CD4-positive, CD25-positive, alpha-beta regulatory T cell (primary cell): Measurements from ENCODE around the gene ZIM2. TPM values are rescaled to one million over a fixed set of nuclear protein-coding genes. Genes with fewer than 3 reads are reported as not detected.
"Not testable (repeated sequence)": the region's sequence is repeated elsewhere in the genome, so short reads cannot be mapped to it uniquely, and the experiment has no call there.

Experiments
- ATAC-seq, 2 donors: fragments of 150-1000 bp; cut with Tn5 transposase; one replicate each; pipeline ENCODE4 v1.10.0; 2021; ENCODE audit warnings: low read depth in 2 of 2, moderate number of reproducible peaks in 2 of 2, moderate library complexity in 1 of 2
- DNase-seq, 3 donors: peaks; one replicate each; pipeline versions ENCODE4 v3.0.0 to v3.0.0-alpha.2; 2012 to 2022; ENCODE audit warnings: mixed read lengths in 1 of 3
- H3K27ac ChIP-seq: one replicate; pipeline ENCODE4 v1.7.0; 2013; ENCODE audit warnings: mild to moderate bottlenecking, low read length; ENCODE audit not compliant: insufficient read depth, poor library complexity, severe bottlenecking
- H3K27me3 ChIP-seq: one replicate; pipeline ENCODE4 v1.7.0; 2013; ENCODE audit warnings: low read length; ENCODE audit not compliant: control insufficient read depth, insufficient read depth
- H3K36me3 ChIP-seq: one replicate; pipeline ENCODE4 v1.7.0; 2013; ENCODE audit warnings: mild to moderate bottlenecking, low read length, moderate library complexity; ENCODE audit not compliant: control insufficient read depth, insufficient read depth
- H3K4me1 ChIP-seq: 2 replicates; pipeline ENCODE4 v1.7.0; 2013; ENCODE audit warnings: mild to moderate bottlenecking, low read length; ENCODE audit not compliant: insufficient read depth, control insufficient read depth, poor library complexity, severe bottlenecking
- H3K4me3 ChIP-seq: one replicate; pipeline ENCODE4 v1.7.0; 2013; ENCODE audit warnings: low read depth, mild to moderate bottlenecking, low read length, moderate library complexity
- H3K9me3 ChIP-seq, 2 experiments: 1 replicate in 1 of 2; 2 replicates in 1 of 2; pipeline ENCODE4 v1.7.0; 2013; ENCODE audit warnings: low read length in 2 of 2, mild to moderate bottlenecking in 1 of 2, moderate library complexity in 1 of 2; ENCODE audit not compliant: control insufficient read depth in 2 of 2
- H3K27ac Mint-ChIP-seq, 3 donors: one replicate each; pipeline ENCODE4 v1.8.0; 2020 to 2022; ENCODE audit warnings: mild to moderate bottlenecking in 3 of 3, mixed read lengths in 3 of 3, moderate library complexity in 2 of 3
- H3K27me3 Mint-ChIP-seq: one replicate; pipeline ENCODE4 v1.8.0; 2022; ENCODE audit warnings: mild to moderate bottlenecking, mixed read lengths
- H3K36me3 Mint-ChIP-seq: one replicate; pipeline ENCODE4 v1.8.0; 2020; ENCODE audit warnings: mixed read lengths
- H3K4me1 Mint-ChIP-seq, 4 donors: one replicate each; pipeline ENCODE4 v1.8.0; 2020 to 2022; ENCODE audit warnings: mixed read lengths in 4 of 4, mild to moderate bottlenecking in 1 of 4
- H3K4me3 Mint-ChIP-seq, 4 donors: one replicate each; pipeline ENCODE4 v1.8.0; 2020 to 2022; ENCODE audit warnings: mild to moderate bottlenecking in 4 of 4, mixed read lengths in 4 of 4, moderate library complexity in 3 of 4
- H3K9me3 Mint-ChIP-seq, 7 donors: one replicate each; pipeline ENCODE4 v1.8.0; 2020 to 2022; ENCODE audit warnings: mixed read lengths in 7 of 7, mild to moderate bottlenecking in 3 of 7, moderate library complexity in 2 of 7
- polyA plus RNA-seq, 4 donors: library from polyadenylated mRNA; unstranded; fragments of 300-500 nt; fragmentation: Illumina TruSeq; gene quantifications; one replicate each; pipeline ENCODE4 v1.2.3, GENCODE V29; 2021
- total RNA-seq: library from RNA; stranded (reverse); gene quantifications from one replicate; pipeline ENCODE4 v1.2.3, GENCODE V29; 2022

The ZIM2 gene
- total and polyA plus RNA-seq, 5 donors from 2014 or later, result not detected

- Mint-ChIP-seq H3K9me3 (peaks cover 5 to 55% (median 24%) of the 10 kb centered on the region in 7 donors), H3K27ac (no peak overlapping the region), H3K27me3 (no peaks in the 10 kb centered on the region), H3K4me3 (no peak overlapping the region), H3K4me1 (no peaks in the 10 kb centered on the region), H3K36me3 (no peaks in the 10 kb centered on the region)
- no peak for DNase-seq
- Histone ChIP-seq H3K27ac (no peak overlapping the region), H3K4me3 (no peak overlapping the region), H3K9me3 (peaks cover 18 to 57% of the 10 kb centered on the region in 2 experiments), H3K36me3 (no peaks in the 10 kb centered on the region), H3K4me1 (no peaks in the 10 kb centered on the region), H3K27me3 (no peaks in the 10 kb centered on the region)
- ATAC-seq, result no peak
These were observed 33.0 kb upstream of the ZIM2 start for GRCh38 chr19:56873493-56873892.

- Mint-ChIP-seq H3K9me3 (peaks cover 5 to 49% (median 24%) of the 10 kb centered on the region in 7 donors), H3K4me3 (no peak overlapping the region), H3K27ac (no peak overlapping the region), H3K4me1 (no peaks in the 10 kb centered on the region), H3K27me3 (no peaks in the 10 kb centered on the region), H3K36me3 (no peaks in the 10 kb centered on the region)
- no peaks in the 10 kb centered on the region for H3K27me3 ChIP-seq
- H3K27ac ChIP-seq, result no peak overlapping the region
- ATAC-seq, result no peak
- DNase-seq, result no peak
- peaks cover 31 to 39% of the 10 kb centered on the region in 2 experiments for H3K9me3 ChIP-seq
- H3K4me1 ChIP-seq, result no peaks in the 10 kb centered on the region
- no peaks in the 10 kb centered on the region for H3K36me3 ChIP-seq
- H3K4me3 ChIP-seq, result no peak overlapping the region
These were observed 29.4 kb upstream of the ZIM2 start for GRCh38 chr19:56869886-56870285.

GRCh38 chr19:56868446-56868845, 27.9 kb upstream of the ZIM2 start:
- peaks cover 30 to 41% of the 10 kb centered on the region in 2 experiments for H3K9me3 ChIP-seq
- no peaks in the 10 kb centered on the region for H3K36me3 ChIP-seq
- H3K9me3 Mint-ChIP-seq, result peaks cover 4 to 53% (median 25%) of the 10 kb centered on the region in 7 donors
- H3K27ac Mint-ChIP-seq, result no peak overlapping the region
- no peak for ATAC-seq
- H3K4me1 Mint-ChIP-seq, result no peaks in the 10 kb centered on the region
- no peaks in the 10 kb centered on the region for H3K36me3 Mint-ChIP-seq
- no peak overlapping the region for H3K4me3 ChIP-seq
- DNase-seq, result no peak
- no peaks in the 10 kb centered on the region for H3K27me3 Mint-ChIP-seq
- no peaks in the 10 kb centered on the region for H3K27me3 ChIP-seq
- no peak overlapping the region for H3K4me3 Mint-ChIP-seq
- no peak overlapping the region for H3K27ac ChIP-seq
- H3K4me1 ChIP-seq, result no peaks in the 10 kb centered on the region

- Histone ChIP-seq H3K27ac (no peak overlapping the region), H3K4me1 (no peaks in the 10 kb centered on the region), H3K36me3 (no peaks in the 10 kb centered on the region), H3K9me3 (peaks cover 28 to 49% of the 10 kb centered on the region in 2 experiments), H3K4me3 (no peak overlapping the region), H3K27me3 (no peaks in the 10 kb centered on the region)
- Mint-ChIP-seq H3K27ac (no peak overlapping the region), H3K4me1 (no peaks in the 10 kb centered on the region), H3K36me3 (no peaks in the 10 kb centered on the region), H3K27me3 (no peaks in the 10 kb centered on the region), H3K9me3 (peaks cover 0 to 48% (median 22%) of the 10 kb centered on the region in 7 donors), H3K4me3 (no peak overlapping the region)
- ATAC-seq (no peak), DNase-seq (no peak)
These were observed 26.0 kb upstream of the ZIM2 start for GRCh38 chr19:56866538-56866937.

GRCh38 chr19:56864443-56865125, 24.1 kb upstream of the ZIM2 start:
- Histone ChIP-seq H3K36me3 (no peaks in the 10 kb centered on the region), H3K4me3 (no peak overlapping the region), H3K27ac (no peak overlapping the region), H3K27me3 (no peaks in the 10 kb centered on the region), H3K9me3 (peaks cover 27 to 42% of the 10 kb centered on the region in 2 experiments), H3K4me1 (no peaks in the 10 kb centered on the region)
- H3K9me3 Mint-ChIP-seq, result peaks cover 1 to 38% (median 19%) of the 10 kb centered on the region in 7 donors
- H3K4me1 Mint-ChIP-seq, result no peaks in the 10 kb centered on the region
- no peaks in the 10 kb centered on the region for H3K36me3 Mint-ChIP-seq
- no peaks in the 10 kb centered on the region for H3K27me3 Mint-ChIP-seq
- DNase-seq, result no peak
- no peak for ATAC-seq
- H3K27ac Mint-ChIP-seq, result no peak overlapping the region
- H3K4me3 Mint-ChIP-seq, result no peak overlapping the region

GRCh38 chr19:56862741-56863140, 22.2 kb upstream of the ZIM2 start:
- ATAC-seq, result no peak
- Histone ChIP-seq H3K9me3 (peaks cover 20 to 32% of the 10 kb centered on the region in 2 experiments), H3K36me3 (no peaks in the 10 kb centered on the region), H3K4me1 (no peaks in the 10 kb centered on the region), H3K27me3 (no peaks in the 10 kb centered on the region), H3K4me3 (no peak overlapping the region), H3K27ac (no peak overlapping the region)
- no peaks in the 10 kb centered on the region for H3K36me3 Mint-ChIP-seq
- no peak overlapping the region for H3K27ac Mint-ChIP-seq
- no peaks in the 10 kb centered on the region for H3K4me1 Mint-ChIP-seq
- no peak for DNase-seq
- H3K9me3 Mint-ChIP-seq, result peaks cover 3 to 48% (median 20%) of the 10 kb centered on the region in 7 donors
- H3K4me3 Mint-ChIP-seq, result no peak overlapping the region
- H3K27me3 Mint-ChIP-seq, result no peaks in the 10 kb centered on the region

- peaks cover 15 to 29% of the 10 kb centered on the region in 2 experiments for H3K9me3 ChIP-seq
- H3K4me3 ChIP-seq, DNase-seq, H3K36me3 Mint-ChIP-seq, H3K4me1 Mint-ChIP-seq, H3K27me3 Mint-ChIP-seq, H3K27ac Mint-ChIP-seq, H3K36me3 ChIP-seq, H3K4me3 Mint-ChIP-seq, H3K27ac ChIP-seq, ATAC-seq, H3K27me3 ChIP-seq, H3K4me1 ChIP-seq: not testable (repeated sequence)
- peaks cover 3 to 53% (median 18%) of the 10 kb centered on the region in 7 donors for H3K9me3 Mint-ChIP-seq
These were observed 19.9 kb upstream of the ZIM2 start for GRCh38 chr19:56860409-56860808.

- no peaks in the 10 kb centered on the region for H3K36me3 Mint-ChIP-seq
- H3K27ac Mint-ChIP-seq, result no peak overlapping the region
- ATAC-seq (no peak), DNase-seq (no peak)
- no peak overlapping the region for H3K4me3 Mint-ChIP-seq
- no peaks in the 10 kb centered on the region for H3K4me1 Mint-ChIP-seq
- Histone ChIP-seq H3K36me3 (no peaks in the 10 kb centered on the region), H3K9me3 (peaks cover 7 to 9% of the 10 kb centered on the region in 2 experiments), H3K4me3 (no peak overlapping the region), H3K4me1 (no peaks in the 10 kb centered on the region), H3K27me3 (no peaks in the 10 kb centered on the region), H3K27ac (no peak overlapping the region)
- H3K9me3 Mint-ChIP-seq, result peaks cover 3 to 49% (median 20%) of the 10 kb centered on the region in 7 donors
- H3K27me3 Mint-ChIP-seq, result no peaks in the 10 kb centered on the region
These were observed 17.5 kb upstream of the ZIM2 start for GRCh38 chr19:56858026-56858425.
